ENCODE results near the gene CD82. TPM values are rescaled to one million over a fixed set of nuclear protein-coding genes. Genes with fewer than 3 reads are reported as not detected.
A peak's percentile ranks its signal among the peaks of the same experiment; 100 is the strongest.

CD82 gene
- total and polyA plus RNA-seq, 2 donors (not counting 1 experiment from before 2014, with no cell fraction given): 192 to 438 TPM

- H3K4me1 ChIP-seq (ENCODE audit: control insufficient read depth in 2 of 2, insufficient read depth in 2 of 2, low read length in 2 of 2): peaks cover 50 to 76% of the 10 kb centered on the region in 2 donors
- no peak for ATAC-seq (ENCODE audit: low read depth)
- no peak overlapping the region for H3K4me3 ChIP-seq (ENCODE audit: control extremely low read depth in 1 of 5, extremely low read depth in 1 of 5, insufficient read depth in 1 of 5, low read depth in 2 of 5, low read length in 4 of 5)
- intact Hi-C loops (cut with micrococcal nuclease): loop anchor here (10.0 kb wide), 2 partner anchors 383 to 1353 kb away; partner anchors contain the start of gene PEX16
- H3K27me3 ChIP-seq (replicated peaks in 1 of 4; ENCODE audit: control extremely low read depth in 1 of 4, control insufficient read depth in 3 of 4, insufficient read depth in 4 of 4, low read length in 3 of 4): no peaks in the 10 kb centered on the region
- Mint-ChIP-seq H3K4me1 (peaks cover 67% of the 10 kb centered on the region), H3K4me3 (no peak overlapping the region), H3K27ac (peak overlapping the region; percentile 39), H3K27me3 (no peaks in the 10 kb centered on the region), H3K9me3 (ENCODE audit: insufficient read depth) (no peaks in the 10 kb centered on the region)
- no peak overlapping the region for H2AFZ ChIP-seq (ENCODE audit: insufficient read depth, low read depth, low read length, poor library complexity, severe bottlenecking)
- H3K9ac ChIP-seq (ENCODE audit: low read length): no peak overlapping the region
- H3K9me3 ChIP-seq (ENCODE audit: control extremely low read depth in 1 of 3, control insufficient read depth in 2 of 3, insufficient read depth in 1 of 3, low read length in 2 of 3): no peaks in the 10 kb centered on the region
- H4K20me1 ChIP-seq (ENCODE audit: control insufficient read depth, insufficient read depth, low read length, poor library complexity, severe bottlenecking): peaks cover 13% of the 10 kb centered on the region
- H3K36me3 ChIP-seq (replicated peaks in 1 of 2; ENCODE audit: control extremely low read depth in 1 of 2, control insufficient read depth in 1 of 2, extremely low read depth in 1 of 2, insufficient read depth in 2 of 2, low read length in 1 of 2): peaks cover 0 to 4% of the 10 kb centered on the region in 2 experiments
- WGBS (ENCODE audit: insufficient coverage): 94% methylated on average over 3 of the region's 8 CpGs
- TF ChIP-seq EZH2 (IDR thresholded peaks at IDR 0.05; ENCODE audit: borderline replicate concordance, insufficient read depth, low read depth, low read length, poor library complexity, severe bottlenecking) (no peak), CTCF (IDR thresholded peaks at IDR 0.05) (no peak)
- H3K27ac ChIP-seq (ENCODE audit: low read length in 2 of 2): no peak overlapping the region
- ChIA-PET CTCF (interaction anchor here (1.1 to 19.5 kb wide), 3 partner anchors 24 to 467 kb away, joined by 3 to 816 read pairs (median 3); no protein-coding TSS in a partner anchor), POLR2A (no interaction called here)
- no peak overlapping the region for H3K4me2 ChIP-seq (replicated peaks; ENCODE audit: low read depth, low read length, poor library complexity, severe bottlenecking)
- DNase-seq: no peak
- peaks cover 17% of the 10 kb centered on the region for H3K79me2 ChIP-seq (ENCODE audit: control insufficient read depth, insufficient read depth, low read length)
Measured at GRCh38 chr11:44561964-44562734, 3.3 kb upstream of the CD82 start.
